ENCODE measurements around the gene UCN.

- TF ChIP-seq ZNF266 (tag by site-specific recombination; IDR thresholded peaks at IDR 0.05; ENCODE audit: low read depth) = no peak
- TF ChIP-seq CTCF (tag by site-specific recombination; IDR thresholded peaks at IDR 0.05) = no peak
- TF ChIP-seq, protein P1, sequence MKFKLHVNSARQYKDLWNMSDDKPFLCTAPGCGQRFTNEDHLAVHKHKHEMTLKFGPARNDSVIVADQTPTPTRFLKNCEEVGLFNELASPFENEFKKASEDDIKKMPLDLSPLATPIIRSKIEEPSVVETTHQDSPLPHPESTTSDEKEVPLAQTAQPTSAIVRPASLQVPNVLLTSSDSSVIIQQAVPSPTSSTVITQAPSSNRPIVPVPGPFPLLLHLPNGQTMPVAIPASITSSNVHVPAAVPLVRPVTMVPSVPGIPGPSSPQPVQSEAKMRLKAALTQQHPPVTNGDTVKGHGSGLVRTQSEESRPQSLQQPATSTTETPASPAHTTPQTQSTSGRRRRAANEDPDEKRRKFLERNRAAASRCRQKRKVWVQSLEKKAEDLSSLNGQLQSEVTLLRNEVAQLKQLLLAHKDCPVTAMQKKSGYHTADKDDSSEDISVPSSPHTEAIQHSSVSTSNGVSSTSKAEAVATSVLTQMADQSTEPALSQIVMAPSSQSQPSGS (tag by site-specific recombination; IDR thresholded peaks at IDR 0.05; ENCODE audit: low read depth) = no peak
Measured at GRCh38 chr2:27315122-27315521, 6.9 kb upstream of the UCN start.

Data from HEK293 (cell line).